Calu3 (cell line): ENCODE data around the gene OOSP4A. TPM values are rescaled to one million over a fixed set of nuclear protein-coding genes. Genes with fewer than 3 reads are reported as not detected.

Experiments used
- BruUV-seq: library from RNA; stranded (reverse); fragments of 400-500 nt; replicated peaks from 2 replicates; lab custom pipeline; 2021; lab: Mats Ljungman, UMichigan
- CTCF ChIA-PET: fragments of 300-600 bp; sonication (Branson Sonifier 250); formaldehyde crosslinking; loops from one replicate; lab custom pipeline; 2022; ENCODE audit warnings: antibody characterized with exemption; lab: Charles Lee
- DNase-seq: peaks from one replicate; pipeline ENCODE4 v3.0.0; 2022
- H3K27ac Mint-ChIP-seq: one replicate; pipeline ENCODE4 v1.8.0; 2022; ENCODE audit warnings: mixed read lengths; ENCODE audit not compliant: unreplicated experiment
- H3K27me3 Mint-ChIP-seq: one replicate; pipeline ENCODE4 v1.8.0; 2022; ENCODE audit warnings: mixed read lengths; ENCODE audit not compliant: unreplicated experiment
- H3K36me3 Mint-ChIP-seq: one replicate; pipeline ENCODE4 v1.8.0; 2022; ENCODE audit warnings: mild to moderate bottlenecking, moderate library complexity, mixed read lengths; ENCODE audit not compliant: insufficient read depth, unreplicated experiment
- H3K4me1 Mint-ChIP-seq: one replicate; pipeline ENCODE4 v1.8.0; 2022; ENCODE audit warnings: mild to moderate bottlenecking, low read depth, mixed read lengths; ENCODE audit not compliant: unreplicated experiment
- H3K4me3 Mint-ChIP-seq: one replicate; pipeline ENCODE4 v1.8.0; 2022; ENCODE audit warnings: mild to moderate bottlenecking, low read depth, moderate library complexity, mixed read lengths; ENCODE audit not compliant: unreplicated experiment
- H3K9me3 Mint-ChIP-seq: one replicate; pipeline ENCODE4 v1.8.0; 2022; ENCODE audit warnings: low read depth, mixed read lengths; ENCODE audit not compliant: unreplicated experiment
- CTCF ChIP-seq: fragments of 200-600 bp; IDR thresholded peaks from one replicate; pipeline ENCODE4 v1.8.0; 2022; ENCODE audit warnings: antibody characterized with exemption; ENCODE audit not compliant: unreplicated experiment
- intact Hi-C: fragments of 100-400 bp; cut with micrococcal nuclease; formaldehyde crosslinking; loops from one replicate; pipeline ENCODE4 v1.10.0; 2022; ENCODE audit not compliant: unreplicated experiment
- total RNA-seq: library from RNA; stranded (reverse); gene quantifications from 2 replicates; pipeline ENCODE4 v1.2.3, GENCODE V29; 2022

OOSP4A gene
- total RNA-seq, 1 experiment from 2014 or later = not detected

- intact Hi-C loops = no loop called here
- Mint-ChIP-seq H3K4me1 (peaks cover 9% of the 10 kb centered on the region), H3K36me3 (no peaks in the 10 kb centered on the region), H3K27me3 (no peaks in the 10 kb centered on the region), H3K4me3 (no peak overlapping the region), H3K27ac (no peak overlapping the region), H3K9me3 (no peaks in the 10 kb centered on the region)
- TF ChIP-seq CTCF = no peak
- no peak for DNase-seq
- CTCF ChIA-PET = no interaction called here
- no TSS peak for BruUV-seq
These were observed 1.6 kb downstream of the OOSP4A start for GRCh38 chr11:59965424-59965823.

DNA sequence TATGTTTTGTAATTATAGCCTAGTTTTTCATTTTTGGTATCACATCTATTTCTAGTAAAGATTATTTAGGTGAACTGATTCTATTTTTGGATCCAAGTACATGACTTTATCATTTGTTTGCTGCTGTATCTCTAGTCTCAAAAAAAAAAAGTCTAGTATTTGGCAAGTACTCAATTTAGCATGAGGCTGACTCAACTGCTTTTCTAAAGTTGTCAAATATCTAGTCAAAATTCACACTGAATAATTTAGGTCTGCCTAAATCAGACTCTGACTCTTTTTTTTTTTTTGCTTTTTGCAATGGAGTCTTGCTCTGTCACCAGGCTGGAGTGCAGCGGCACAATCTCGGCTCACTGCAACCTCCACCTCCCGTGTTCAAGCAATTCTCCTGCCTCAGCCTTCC lies 2.4 kb downstream of the OOSP4A start:
- H3K4me3 Mint-ChIP-seq = no peak overlapping the region
- H3K27ac Mint-ChIP-seq = no peak overlapping the region
- no peaks in the 10 kb centered on the region for H3K27me3 Mint-ChIP-seq
- CTCF ChIA-PET = no interaction called here
- TF ChIP-seq CTCF = no peak
- peaks cover 9% of the 10 kb centered on the region for H3K4me1 Mint-ChIP-seq
- intact Hi-C loops = no loop called here
- no peaks in the 10 kb centered on the region for H3K9me3 Mint-ChIP-seq
- DNase-seq = no peak
- H3K36me3 Mint-ChIP-seq = no peaks in the 10 kb centered on the region
- BruUV-seq = no TSS peak

- Mint-ChIP-seq H3K9me3 (no peaks in the 10 kb centered on the region), H3K27ac (no peak overlapping the region), H3K27me3 (no peaks in the 10 kb centered on the region), H3K4me1 (peaks cover 4% of the 10 kb centered on the region), H3K36me3 (no peaks in the 10 kb centered on the region), H3K4me3 (no peak overlapping the region)
- no peak for DNase-seq
- CTCF ChIA-PET = no interaction called here
- no peak for TF ChIP-seq CTCF
- no TSS peak for BruUV-seq
- intact Hi-C loops = no loop called here
These were observed 4.0 kb downstream of the OOSP4A start for GRCh38 chr11:59967677-59968394.

DNA sequence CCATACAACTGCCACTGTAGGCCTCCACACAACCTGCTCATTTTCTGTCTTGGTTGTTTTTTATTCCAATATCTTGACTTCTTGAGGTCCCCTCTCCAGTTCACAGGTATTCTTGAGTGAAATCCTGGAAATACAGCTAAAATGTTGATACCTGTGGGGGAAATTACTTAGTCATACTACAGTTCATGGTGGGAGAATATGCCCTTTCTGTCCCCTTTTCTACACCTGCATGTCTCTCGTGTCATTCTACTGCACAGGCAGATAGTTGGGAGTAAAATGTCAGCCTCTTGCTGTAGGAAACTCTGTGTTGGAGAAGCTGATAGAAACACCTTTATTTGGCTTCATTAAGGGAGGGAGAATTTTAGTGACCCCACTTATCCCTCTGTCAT lies 4.6 kb downstream of the OOSP4A start:
- H3K4me3 Mint-ChIP-seq = no peak overlapping the region
- no peaks in the 10 kb centered on the region for H3K9me3 Mint-ChIP-seq
- no peak for TF ChIP-seq CTCF
- CTCF ChIA-PET = no interaction called here
- H3K36me3 Mint-ChIP-seq = no peaks in the 10 kb centered on the region
- H3K4me1 Mint-ChIP-seq = peaks cover 7% of the 10 kb centered on the region
- H3K27me3 Mint-ChIP-seq = no peaks in the 10 kb centered on the region
- DNase-seq = no peak
- BruUV-seq = no TSS peak
- no peak overlapping the region for H3K27ac Mint-ChIP-seq
- intact Hi-C loops = no loop called here
